ENCODE measurements around the gene ASRGL1.

Gene ASRGL1

DNA sequence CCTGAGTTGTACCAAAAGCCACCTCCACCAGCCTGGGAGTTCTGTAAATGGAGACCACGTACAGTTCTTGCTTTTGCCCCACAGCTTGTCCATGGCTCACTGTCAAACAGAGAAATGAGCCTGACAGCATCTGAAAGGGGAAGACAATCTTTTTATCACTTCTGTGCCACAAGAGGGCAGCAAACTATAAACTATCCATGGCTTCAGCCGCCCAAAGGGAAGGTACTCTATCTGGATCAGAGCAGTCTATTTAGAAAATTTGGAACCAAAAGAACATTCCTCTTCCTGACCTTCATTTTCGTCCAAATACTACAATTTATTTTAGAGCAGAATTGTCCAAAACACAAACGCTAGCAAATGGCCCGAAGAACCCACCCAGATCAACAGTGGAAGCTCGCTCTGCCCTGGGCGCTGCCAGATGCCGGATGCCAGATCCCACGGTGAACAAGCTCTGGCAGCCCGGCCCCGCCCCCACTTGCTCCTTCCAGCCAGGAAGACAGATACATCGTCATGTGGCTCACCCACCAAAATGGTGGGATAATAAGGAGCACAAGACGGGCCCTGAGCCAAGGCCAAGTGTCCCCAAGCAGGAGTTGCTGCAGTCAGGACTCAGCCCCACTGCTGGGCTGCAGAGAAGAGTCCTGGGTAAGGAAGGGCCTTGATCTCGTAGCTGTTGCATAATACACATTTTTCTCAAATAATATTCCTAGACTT, 57.7 kb downstream of the ASRGL1 start:
- peak; percentile 54 for DNase-seq

DNA sequence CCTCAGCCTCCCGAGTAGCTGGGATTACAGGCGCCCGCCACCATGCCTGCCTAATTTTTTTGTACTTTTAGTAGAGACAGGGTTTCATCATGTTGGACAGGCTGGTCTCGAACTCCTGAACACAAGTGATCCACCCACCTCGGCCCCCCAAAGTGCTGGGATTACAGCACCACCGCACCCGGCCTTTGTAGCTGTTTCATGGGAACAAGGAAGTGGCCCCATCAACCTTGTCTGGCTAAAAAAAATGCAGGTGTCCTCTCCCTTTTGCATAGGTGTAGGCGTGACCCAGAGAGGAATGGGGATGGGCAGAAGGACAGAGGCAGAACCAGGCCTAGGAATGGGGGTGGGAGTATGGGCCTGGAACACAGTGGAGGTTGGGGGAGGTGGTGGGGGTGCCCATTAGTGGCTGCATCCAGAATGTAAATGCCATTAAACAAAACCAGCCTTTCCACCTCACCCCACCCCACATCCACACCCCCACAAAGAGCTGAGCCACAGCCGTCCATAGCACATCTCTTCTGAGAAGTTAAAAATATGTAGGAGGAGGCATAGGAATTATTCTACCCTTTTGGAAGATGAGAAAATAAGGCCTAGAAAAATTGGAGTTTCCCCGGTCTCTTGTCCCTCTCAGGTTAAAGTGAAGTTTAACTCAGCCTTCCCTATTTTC, 58.8 kb downstream of the ASRGL1 start:
- DNase-seq, result no peak

DNA sequence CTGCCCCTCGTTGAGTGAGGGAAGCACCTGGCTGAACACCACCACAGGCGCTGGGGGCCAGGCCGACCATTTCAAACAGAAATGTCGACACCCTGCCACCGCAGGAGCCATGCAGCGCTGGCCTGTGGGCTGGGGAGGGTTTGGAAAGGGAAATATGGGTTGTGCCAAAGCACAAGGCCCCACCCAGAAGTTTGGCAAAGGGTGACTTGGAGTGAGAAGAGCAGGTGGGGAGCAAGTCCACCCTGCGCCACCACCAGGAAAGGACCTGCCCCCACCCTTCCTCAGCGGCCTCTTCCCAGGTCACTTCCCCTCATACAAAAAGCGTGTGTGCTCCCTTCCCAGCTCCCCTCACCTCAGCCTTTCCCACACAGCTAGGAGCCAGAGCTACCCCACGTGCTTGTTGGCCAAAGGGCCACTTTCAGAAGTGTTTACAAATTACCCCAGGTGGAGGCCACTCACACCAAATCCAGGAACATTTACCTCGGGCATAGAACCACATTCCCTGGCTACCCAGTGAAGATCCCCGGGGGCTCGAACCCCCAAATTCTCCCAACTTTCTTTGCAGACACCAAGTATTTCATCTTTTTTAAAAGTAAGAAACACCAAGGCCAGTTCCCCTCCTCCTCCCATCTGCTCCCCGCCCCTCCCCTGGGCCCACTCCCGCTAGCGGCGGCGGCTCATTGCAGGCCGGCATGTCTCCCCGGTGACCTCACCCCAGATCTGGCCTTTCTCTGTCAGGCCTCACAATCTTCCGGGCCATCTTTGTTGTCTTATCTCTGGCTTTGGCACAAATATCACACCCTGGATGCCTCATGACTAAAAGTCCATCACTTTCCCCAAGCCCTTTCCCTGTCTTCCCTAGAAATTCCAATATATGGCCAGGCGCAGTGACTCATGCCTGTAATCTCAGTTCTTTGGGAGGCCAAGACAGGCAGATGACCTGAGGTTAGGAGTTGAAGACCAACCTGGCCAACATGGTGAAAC, 61.1 kb downstream of the ASRGL1 start:
- DNase-seq, result no peak

DNA sequence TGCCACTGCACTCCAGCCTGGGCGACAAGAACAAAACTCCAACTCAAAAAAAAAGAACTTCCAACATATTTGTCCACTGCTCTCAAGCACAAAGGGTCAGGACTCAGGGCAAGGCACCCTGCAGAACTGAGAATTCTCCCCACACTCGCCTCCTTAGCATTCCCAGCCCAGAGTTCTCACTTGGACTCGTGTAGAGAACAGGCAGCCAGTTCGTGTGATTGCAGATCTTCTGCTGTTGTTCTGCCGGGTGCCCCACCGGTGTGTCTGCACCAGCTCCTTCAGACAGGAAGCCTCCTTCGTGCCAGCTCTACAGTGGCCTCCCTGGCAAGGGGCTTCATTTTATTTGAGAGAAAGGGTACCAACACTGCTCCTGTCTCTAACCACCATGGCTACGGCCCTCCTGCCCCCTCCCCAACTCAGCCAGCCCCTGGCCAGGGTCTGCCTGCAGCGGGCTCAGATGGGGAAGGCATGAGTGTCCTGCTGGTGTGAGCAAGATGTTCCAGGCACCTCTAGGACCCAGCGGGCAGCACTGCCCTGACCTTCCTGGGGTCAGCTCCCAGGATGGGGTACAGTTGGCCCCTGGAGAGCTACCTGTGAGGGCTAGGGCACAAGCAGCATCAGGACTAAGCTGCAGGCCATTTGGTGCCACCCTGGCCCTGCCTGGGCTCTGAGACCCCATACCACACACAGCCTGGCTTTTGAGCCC, 62.1 kb downstream of the ASRGL1 start:
- no peak for DNase-seq

DNA sequence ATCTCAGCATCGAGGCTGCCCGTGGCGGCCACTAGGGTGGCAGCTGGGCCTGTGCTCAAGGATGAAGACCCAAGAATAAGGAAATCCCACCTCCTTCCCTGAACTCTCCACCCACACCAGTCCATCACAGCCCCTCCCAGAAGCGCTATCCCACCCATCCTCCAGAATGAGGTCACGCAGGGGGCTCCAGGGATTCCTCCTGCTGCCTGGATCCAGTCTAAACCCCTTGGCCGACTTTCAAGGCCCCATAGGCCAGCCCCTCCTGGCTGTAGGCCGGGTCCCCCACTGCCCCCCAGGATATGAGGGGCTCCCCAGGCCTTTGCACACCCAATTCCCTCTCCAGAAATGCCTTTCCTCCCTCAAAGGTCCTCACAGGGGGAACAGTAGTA, 62.6 kb downstream of the ASRGL1 start:
- no peak for DNase-seq

DNA sequence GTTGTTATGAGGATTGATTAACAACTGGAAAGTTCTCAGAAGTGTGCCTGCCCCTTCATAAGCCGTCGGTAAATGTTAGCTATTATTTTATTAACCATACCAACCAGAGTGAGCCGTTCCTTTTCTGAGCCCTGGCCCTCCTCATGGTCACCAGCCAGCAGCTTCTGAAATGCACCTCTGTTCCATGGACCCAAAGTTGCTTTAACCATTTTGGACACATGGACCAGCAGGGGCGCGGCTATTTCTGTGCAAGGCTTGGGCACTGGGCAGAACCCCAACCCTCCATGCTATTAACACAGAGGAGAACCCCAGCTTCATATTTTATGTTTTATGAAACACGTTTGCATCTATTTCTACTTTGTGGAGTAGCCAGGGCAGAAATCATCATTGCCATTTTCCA, 63.0 kb downstream of the ASRGL1 start:
- no peak for DNase-seq

DNA sequence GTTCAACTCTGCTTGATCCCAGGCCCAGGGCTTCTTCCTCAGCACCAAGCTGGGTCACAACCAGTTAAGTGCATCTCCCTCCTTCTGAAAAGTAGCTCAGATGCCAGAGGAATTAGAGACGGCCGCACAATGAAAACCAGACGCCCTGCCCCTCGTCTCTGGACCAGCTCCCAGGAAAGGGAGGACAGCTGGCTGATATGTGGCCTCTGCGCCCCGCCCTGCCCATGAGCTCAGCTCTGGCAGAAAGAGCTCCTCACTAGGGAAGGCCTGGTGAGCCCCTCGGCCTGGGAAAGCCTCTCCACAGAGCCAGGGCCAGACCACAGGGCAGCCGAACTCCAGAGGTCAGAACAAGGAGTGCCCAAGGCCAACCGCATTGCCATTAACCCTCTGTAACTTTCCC, 63.5 kb downstream of the ASRGL1 start:
- no peak for DNase-seq

DNA sequence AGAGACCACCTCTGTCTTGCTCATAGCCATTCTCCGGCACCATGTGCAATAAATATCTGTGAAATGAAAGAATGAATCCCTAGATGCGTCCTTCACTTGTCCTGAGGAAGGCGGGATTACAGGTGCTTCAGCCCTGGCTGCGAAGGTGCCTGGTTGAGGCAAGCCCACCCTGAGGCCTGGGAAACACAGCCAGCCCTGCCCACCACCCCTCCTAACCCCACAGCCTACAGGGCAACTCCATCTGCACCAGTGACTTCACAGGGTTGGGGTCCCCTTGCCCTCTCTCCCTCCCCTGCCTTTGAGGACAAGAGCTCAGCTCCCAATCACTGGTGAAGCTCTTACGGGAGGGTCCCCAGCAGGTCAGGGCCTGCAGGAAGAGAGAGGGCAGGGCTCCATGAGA, 64.1 kb downstream of the ASRGL1 start:
- no peak for DNase-seq

- DNase-seq, result no peak
Observed at GRCh38 chr11:62401811-62402210, 64.6 kb downstream of the ASRGL1 start.

- peak; percentile 44 for DNase-seq
Observed at GRCh38 chr11:62402226-62402959, 65.1 kb downstream of the ASRGL1 start.

DNA sequence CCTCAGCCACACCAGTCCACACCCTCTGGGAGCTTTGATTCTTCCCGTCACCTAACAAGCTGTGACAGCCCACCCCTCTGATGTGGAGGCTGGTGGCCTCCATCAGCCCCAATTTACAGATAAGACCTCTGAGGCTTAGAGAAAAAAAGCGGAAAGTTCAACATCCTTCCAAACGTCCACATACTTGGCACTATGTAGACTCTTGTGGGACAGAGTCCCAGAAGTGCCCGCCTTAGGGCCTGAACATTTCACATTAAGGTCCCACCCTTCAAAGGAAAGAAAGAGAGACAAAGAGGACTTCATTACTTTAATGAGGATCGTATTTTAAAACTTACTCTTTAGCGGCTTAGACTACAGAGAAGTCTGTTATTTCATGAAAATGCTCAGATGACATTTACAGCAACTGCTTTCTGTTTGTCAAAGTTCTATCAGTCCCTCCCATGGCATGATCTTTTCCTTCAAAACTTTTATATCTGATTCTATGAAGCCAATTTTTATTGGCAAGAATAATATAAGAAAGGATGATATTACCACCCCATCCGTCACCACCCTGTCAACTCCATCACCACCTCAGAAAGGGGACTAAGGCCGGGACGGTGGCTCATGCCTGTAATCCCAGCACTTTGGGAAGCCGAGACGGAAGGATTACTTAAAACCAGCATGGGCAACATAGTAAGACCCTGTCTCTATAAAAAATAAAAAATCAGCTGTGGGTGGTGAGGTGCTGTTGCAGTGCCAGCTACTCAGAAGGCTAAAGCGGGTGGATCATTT, 65.9 kb downstream of the ASRGL1 start:
- DNase-seq, result no peak

- DNase-seq, result no peak
Observed at GRCh38 chr11:62404435-62404834, 67.2 kb downstream of the ASRGL1 start.

DNA sequence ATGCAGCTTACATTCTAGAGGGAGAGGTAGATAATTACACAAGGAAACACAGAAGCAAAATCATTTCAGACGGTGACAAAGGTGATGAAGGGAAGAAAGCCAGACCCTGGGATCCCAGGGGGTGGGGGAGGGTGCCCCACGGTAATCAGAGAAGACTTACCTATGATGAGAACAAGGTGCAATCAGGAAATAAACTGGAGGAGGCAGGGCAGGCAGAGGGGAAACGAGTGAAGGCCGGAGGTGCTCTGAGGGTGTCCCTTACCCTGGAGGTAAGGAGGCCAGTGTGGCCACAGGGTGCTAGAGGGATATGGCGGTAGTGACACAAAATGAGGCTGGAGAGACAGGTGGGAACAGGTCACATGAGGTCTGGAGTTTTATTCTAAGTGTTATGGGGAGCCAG, 67.7 kb downstream of the ASRGL1 start:
- no peak for DNase-seq

- DNase-seq, result no peak
Observed at GRCh38 chr11:62406034-62406433, 68.8 kb downstream of the ASRGL1 start.

DNA sequence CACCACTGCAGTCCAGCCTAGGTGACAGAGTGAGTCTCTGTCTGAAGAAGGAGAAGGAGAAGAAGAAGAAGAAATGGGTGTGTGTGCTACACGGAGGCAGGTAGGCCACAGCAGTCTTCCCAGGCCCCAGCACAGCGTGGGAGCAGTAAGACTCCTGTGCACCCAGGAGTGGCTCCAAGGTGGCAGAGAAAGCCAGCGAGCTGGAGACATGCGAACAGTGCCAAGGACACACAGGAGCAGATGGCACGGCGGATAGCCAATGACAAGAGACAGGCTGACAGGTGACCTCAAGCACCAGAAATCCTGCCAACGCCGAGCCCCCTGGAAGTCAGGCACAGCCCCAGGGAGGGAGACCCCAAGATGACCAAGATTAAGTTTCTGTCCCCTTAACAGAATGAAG, 72.6 kb downstream of the ASRGL1 start:
- no peak for DNase-seq

DNA sequence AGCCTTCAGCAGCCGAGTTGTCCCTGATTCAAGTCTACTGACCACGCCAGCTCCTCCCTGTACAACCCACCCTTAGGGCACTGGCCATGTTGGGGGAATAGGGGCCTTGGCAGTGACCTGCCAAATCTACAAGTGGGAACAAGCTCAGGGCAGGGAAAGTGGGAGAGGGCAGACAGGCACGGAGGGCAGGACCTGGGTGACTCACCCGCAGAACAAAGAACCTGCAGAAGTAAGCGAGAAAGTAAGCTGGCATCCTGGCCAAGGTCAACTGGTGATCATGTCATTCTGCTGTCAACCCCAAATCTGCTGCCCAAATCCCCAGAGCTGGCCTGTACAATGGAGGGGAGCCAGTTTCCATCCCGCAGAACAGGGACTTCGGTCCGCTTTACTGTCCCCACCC, 73.7 kb downstream of the ASRGL1 start:
- no peak for DNase-seq

DNA sequence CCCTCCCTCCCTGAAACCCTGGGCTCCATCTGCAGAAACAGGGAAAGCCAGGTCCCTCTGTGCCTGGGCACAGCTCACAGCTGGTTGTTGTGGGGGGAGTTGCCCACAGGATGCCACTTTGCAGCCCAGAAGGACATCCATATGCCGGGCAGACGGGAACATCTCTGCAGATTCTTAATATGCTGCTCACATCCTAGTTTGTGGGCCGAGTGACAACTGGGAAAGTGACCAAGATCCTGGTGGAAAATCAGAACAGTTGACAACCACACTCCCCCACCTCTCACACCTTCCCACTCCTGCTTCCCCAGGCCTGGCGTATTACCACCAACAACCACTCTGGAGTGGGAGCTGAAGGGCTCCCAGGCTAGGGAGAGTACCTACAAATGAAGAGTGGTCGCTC, 74.3 kb downstream of the ASRGL1 start:
- no peak for DNase-seq

DNA sequence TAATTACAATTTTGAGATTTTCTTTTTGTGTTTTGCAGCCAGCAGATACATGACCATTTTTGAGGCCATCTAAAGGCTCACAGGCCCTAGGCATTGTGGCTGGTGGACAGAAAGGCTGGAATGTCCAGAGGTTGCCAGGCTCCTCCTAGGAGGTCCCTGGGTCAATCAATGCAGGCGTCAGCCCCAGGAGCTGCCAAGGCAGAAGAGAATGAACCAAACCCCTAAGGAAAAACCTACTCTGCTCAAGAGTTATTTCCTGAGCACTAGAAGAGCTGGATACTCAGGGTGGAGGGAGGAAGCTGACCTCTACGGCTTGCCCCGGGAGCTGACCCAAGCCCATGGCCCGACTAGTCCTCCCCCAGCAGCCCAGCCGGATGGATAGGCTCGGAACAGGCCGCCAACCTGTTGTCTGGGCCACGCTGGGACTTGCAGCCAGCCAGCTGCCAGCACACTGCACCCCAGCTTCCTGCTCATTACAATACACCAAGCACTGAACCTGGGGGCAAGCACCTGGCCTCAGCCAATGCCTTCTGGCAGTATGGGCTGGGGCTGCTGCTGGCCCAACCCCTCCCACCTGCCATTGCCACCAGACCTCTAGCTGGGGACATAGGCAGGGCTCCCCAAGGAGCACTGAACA, 75.9 kb downstream of the ASRGL1 start:
- DNase-seq, result no peak

- DNase-seq, result no peak
Observed at GRCh38 chr11:62416596-62416995, 79.3 kb downstream of the ASRGL1 start.

GRCh38 chr11:62418136-62418535, 80.9 kb downstream of the ASRGL1 start:
- DNase-seq, result no peak

DNA sequence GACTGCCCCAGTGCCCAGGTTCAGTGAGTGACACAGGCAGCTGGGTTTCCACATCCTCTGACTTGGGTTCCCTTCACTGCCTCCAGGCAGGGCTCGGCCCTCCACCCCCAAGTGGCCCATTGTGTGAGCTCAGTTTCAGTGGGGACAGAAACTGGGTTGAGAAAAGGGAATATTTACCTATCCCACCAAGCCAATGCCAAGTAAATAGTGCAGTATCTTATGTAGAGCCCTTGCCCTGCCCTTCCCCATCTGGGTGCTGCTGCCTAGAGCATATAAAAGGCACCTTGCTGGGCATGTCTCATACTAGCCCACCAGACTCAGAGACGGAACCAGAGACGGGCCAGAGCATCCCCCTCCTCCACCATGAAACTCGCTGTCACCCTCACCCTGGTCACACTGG, 81.5 kb downstream of the ASRGL1 start, which contains the start of gene SCGB1A1:
SCGB1A1 (plus strand) TSS at position 301 of the 400 bp plus-strand sequence; CDS start at position 364, 63 bp downstream.
- DNase-seq, result no peak
